Keratinocyte (primary cell): ENCODE results near the gene HS3ST2. TPM values are rescaled to one million over a fixed set of nuclear protein-coding genes. Genes with fewer than 3 reads are reported as not detected.

ENCODE experiments used
- DNase-seq: peaks from one replicate; pipeline ENCODE4 v3.0.0-alpha.2; 2011; ENCODE audit warnings: low read depth, missing footprints, low spot score
- FAIRE-seq: peaks from 2 replicates; lab custom pipeline; 2011; peaks lifted over from hg19 to GRCh38; lab: Jason Lieb, UNC
- H2AFZ ChIP-seq: 2 replicates; pipeline ENCODE4 v1.6.0; 2012; ENCODE audit warnings: low read length, control low read depth, inconsistent platforms; ENCODE audit not compliant: control insufficient read depth
- H3K27ac ChIP-seq: 2 replicates; pipeline ENCODE4 v1.5.1; 2011; ENCODE audit warnings: low read length; ENCODE audit not compliant: control insufficient read depth, insufficient read depth
- H3K27me3 ChIP-seq: 3 replicates; pipeline ENCODE4 v1.6.0; 2011; ENCODE audit warnings: low read length; ENCODE audit not compliant: control insufficient read depth, insufficient read depth; ENCODE audit errors: extremely low read depth
- H3K36me3 ChIP-seq, 2 experiments: 2 replicates in 1 of 2; 3 replicates in 1 of 2; pipeline ENCODE4 v1.5.1; 2011; ENCODE audit warnings: low read length in 2 of 2, mild to moderate bottlenecking in 1 of 2; ENCODE audit not compliant: control insufficient read depth in 2 of 2, insufficient read depth in 2 of 2; ENCODE audit errors: extremely low read depth in 1 of 2
- H3K4me1 ChIP-seq: 3 replicates; pipeline ENCODE4 v1.5.1; 2011; ENCODE audit warnings: low read length; ENCODE audit not compliant: control insufficient read depth, insufficient read depth; ENCODE audit errors: extremely low read depth
- H3K4me2 ChIP-seq: 3 replicates; pipeline ENCODE4 v1.6.0; 2011; ENCODE audit warnings: low read depth, low read length; ENCODE audit not compliant: control insufficient read depth, insufficient read depth; ENCODE audit errors: extremely low read depth
- H3K4me3 ChIP-seq, 3 experiments: fragments of 200-600 bp in 1 of 3; sonication (generic) in 1 of 3; 2 replicates in 2 of 3; 3 replicates in 1 of 3; pipeline ENCODE4 v1.5.1; 2011 to 2016; ENCODE audit warnings: low read length in 3 of 3, mild to moderate bottlenecking in 3 of 3, control low read depth in 2 of 3, inconsistent platforms in 1 of 3, low read depth in 1 of 3, mixed read lengths in 1 of 3, mixed run types in 1 of 3, moderate library complexity in 1 of 3; ENCODE audit not compliant: control insufficient read depth in 2 of 3, insufficient read depth in 2 of 3; ENCODE audit errors: extremely low read depth in 1 of 3
- H3K79me2 ChIP-seq: 2 replicates; pipeline ENCODE4 v1.6.0; 2012; ENCODE audit warnings: low read length; ENCODE audit not compliant: control insufficient read depth, insufficient read depth
- H3K9ac ChIP-seq: 3 replicates; pipeline ENCODE4 v1.6.0; 2011; ENCODE audit warnings: low read length; ENCODE audit not compliant: control insufficient read depth, insufficient read depth; ENCODE audit errors: extremely low read depth
- H3K9me1 ChIP-seq: 3 replicates; pipeline ENCODE4 v1.6.0; 2011; ENCODE audit warnings: low read length; ENCODE audit not compliant: control insufficient read depth, insufficient read depth; ENCODE audit errors: extremely low read depth
- H3K9me3 ChIP-seq: 2 replicates; pipeline ENCODE4 v1.5.1; 2012; ENCODE audit warnings: low read depth, low read length; ENCODE audit not compliant: control insufficient read depth
- H4K20me1 ChIP-seq: 3 replicates; pipeline ENCODE4 v1.6.0; 2011; ENCODE audit warnings: low read length; ENCODE audit not compliant: control insufficient read depth, insufficient read depth; ENCODE audit errors: extremely low read depth
- CTCF ChIP-seq, 3 experiments: IDR thresholded peaks in 1 of 3; conservative IDR thresholded peaks in 1 of 3; optimal IDR thresholded peaks in 1 of 3; 2 replicates in 2 of 3; 3 replicates in 1 of 3; pipeline versions ENCODE3 to v1.5.1; 2011; ENCODE audit warnings: low read length in 3 of 3, mild to moderate bottlenecking in 3 of 3, moderate library complexity in 2 of 3, control low read depth in 1 of 3, inconsistent platforms in 1 of 3; ENCODE audit not compliant: insufficient read depth in 2 of 3; ENCODE audit errors: extremely low read depth in 1 of 3
- EZH2 ChIP-seq: IDR thresholded peaks from one replicate; pipeline ENCODE4 v1.6.1; 2012; ENCODE audit warnings: inconsistent platforms, mild to moderate bottlenecking, low read length, moderate library complexity
- dilution Hi-C: fragments of 300-500 bp; cut with MboI; formaldehyde crosslinking; loops from one replicate; pipeline ENCODE4 v1.7.0; 2020; ENCODE audit warnings: low sequenced_read_pairs; ENCODE audit not compliant: extremely low pct_ligation_motif_present
- polyA plus RNA-seq, 5 experiments: library from polyadenylated mRNA; depleted of rRNA in 3 of 5; stranded (reverse) in 3 of 5; stranded (forward) in 1 of 5; unstranded in 1 of 5; fragments of >200 nt; gene quantifications; 1 replicate in 1 of 5; 2 replicates in 3 of 5; 3 replicates in 1 of 5; pipeline versions ENCODE4 v1.2.1 to v1.2.3, GENCODE V29; 2011 to 2012; ENCODE audit warnings: missing spikeins in 2 of 5, low read depth in 1 of 5, low replicate concordance in 1 of 5

The HS3ST2 gene
- polyA plus RNA-seq, 1 donor (not counting 4 experiments of a cell fraction or from before 2014, with no cell fraction given) = 6.3 TPM

DNA sequence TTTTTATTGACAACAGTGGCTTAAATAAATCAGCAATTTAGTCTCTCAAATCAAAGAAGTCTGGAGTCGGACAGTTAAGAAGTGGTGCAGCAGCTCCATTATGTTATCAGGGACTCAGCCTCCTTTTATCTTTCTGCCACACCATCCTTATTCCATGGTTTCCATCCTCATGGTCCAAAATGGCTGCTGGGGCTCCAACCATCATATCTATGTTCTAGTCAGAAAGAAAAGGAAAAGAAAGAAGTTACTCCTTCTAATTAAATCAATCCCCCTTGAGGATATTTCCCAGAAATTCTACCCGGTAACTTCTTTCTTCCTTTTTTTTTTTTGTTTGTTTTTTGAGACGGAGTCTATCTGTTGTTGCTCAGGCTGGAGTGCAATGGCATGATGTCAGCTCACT lies 109.5 kb downstream of the HS3ST2 start:
- Histone ChIP-seq H3K9me3 (no peaks in the 10 kb centered on the region), H3K79me2 (no peaks in the 10 kb centered on the region), H3K9ac (no peak overlapping the region), H3K27ac (no peak overlapping the region), H3K9me1 (no peaks in the 10 kb centered on the region), H3K4me3 (no peak overlapping the region), H2AFZ (no peak overlapping the region), H3K27me3 (peaks cover 8% of the 10 kb centered on the region), H3K4me2 (no peak overlapping the region), H4K20me1 (no peaks in the 10 kb centered on the region), H3K36me3 (no peaks in the 10 kb centered on the region), H3K4me1 (no peaks in the 10 kb centered on the region)
- dilution Hi-C loops = no loop called here
- FAIRE-seq = no peak
- no peak for DNase-seq
- TF ChIP-seq CTCF (optimal IDR thresholded peaks at IDR 0.05 in 1 of 3, IDR thresholded peaks at IDR 0.05 in 1 of 3, conservative IDR thresholded peaks at IDR 0.05 in 1 of 3; ENCODE audit: extremely low read depth in 1 of 3, insufficient read depth in 2 of 3, low read length in 3 of 3) (no peak), EZH2 (no peak)

GRCh38 chr16:22924492-22924891 lies 110.5 kb downstream of the HS3ST2 start:
- FAIRE-seq (peak; percentile 13), DNase-seq (no peak)
- Histone ChIP-seq H3K27ac (no peak overlapping the region), H3K9me1 (no peaks in the 10 kb centered on the region), H3K9me3 (no peaks in the 10 kb centered on the region), H3K4me2 (no peak overlapping the region), H3K9ac (no peak overlapping the region), H3K27me3 (peaks cover 8% of the 10 kb centered on the region), H3K79me2 (no peaks in the 10 kb centered on the region), H3K36me3 (no peaks in the 10 kb centered on the region), H4K20me1 (no peaks in the 10 kb centered on the region), H3K4me1 (no peaks in the 10 kb centered on the region), H3K4me3 (no peak overlapping the region), H2AFZ (no peak overlapping the region)
- dilution Hi-C loops = no loop called here
- TF ChIP-seq CTCF (optimal IDR thresholded peaks at IDR 0.05 in 1 of 3, IDR thresholded peaks at IDR 0.05 in 1 of 3, conservative IDR thresholded peaks at IDR 0.05 in 1 of 3; ENCODE audit: extremely low read depth in 1 of 3, insufficient read depth in 2 of 3, low read length in 3 of 3) = no peak
- no peak for TF ChIP-seq EZH2
